SK-N-SH (cell line): Measurements from ENCODE around the gene S100A6. TPM values are rescaled to one million over a fixed set of nuclear protein-coding genes. Genes with fewer than 3 reads are reported as not detected.

Experiments used
- CTCF ChIA-PET: fragments of 300-600, 350-600 bp; formaldehyde crosslinking; extraction: SDS; loops from one replicate; lab custom pipeline; 2021; lab: Yijun Ruan, JAX
- POLR2A ChIA-PET: fragments of 350-600 bp; sonication (Branson Sonifier 250); formaldehyde crosslinking; extraction: SDS; loops from one replicate; lab custom pipeline; 2020; ENCODE audit warnings: antibody characterized with exemption, inconsistent platforms; lab: Yijun Ruan, JAX
- DNase-seq: peaks from one replicate; pipeline ENCODE4 v3.0.0; 2012
- H2AFZ ChIP-seq: fragments of 200-600 bp; sonication (generic); 2 replicates; pipeline ENCODE4 v1.8.1; 2016; ENCODE audit warnings: antibody characterized with exemption, mild to moderate bottlenecking, low read depth
- H3F3A ChIP-seq: fragments of 200-600 bp; sonication (generic); replicated peaks from 2 replicates; pipeline ENCODE3; 2016; ENCODE audit warnings: antibody characterized with exemption, mild to moderate bottlenecking; ENCODE audit not compliant: insufficient read depth
- H3K27ac ChIP-seq, 2 experiments: fragments of 200-500 bp in 1 of 2; fragments of 200-600 bp in 1 of 2; sonication (Bioruptor generic) in 1 of 2; sonication (generic), shearing (Covaris generic) in 1 of 2; 2 replicates each; pipeline versions ENCODE4 v1.5.1 to v1.6.1; 2014 to 2016; ENCODE audit warnings: low read depth in 2 of 2, inconsistent platforms in 1 of 2, low read length in 1 of 2, mild to moderate bottlenecking in 1 of 2, mixed read lengths in 1 of 2
- H3K27me3 ChIP-seq: fragments of 200-600 bp; sonication (generic), shearing (Covaris generic); 2 replicates; pipeline ENCODE4 v1.6.1; 2016; ENCODE audit warnings: mixed run types; ENCODE audit not compliant: insufficient read depth
- H3K36me3 ChIP-seq, 2 experiments: fragments of 200-500 bp in 1 of 2; fragments of 200-600 bp in 1 of 2; sonication (Bioruptor generic) in 1 of 2; sonication (generic) in 1 of 2; replicated peaks in 1 of 2; 2 replicates each; pipeline versions ENCODE3 to v1.5.1; 2014 to 2016; ENCODE audit warnings: low read length in 1 of 2, mild to moderate bottlenecking in 1 of 2; ENCODE audit not compliant: insufficient read depth in 2 of 2, control insufficient read depth in 1 of 2
- H3K4me1 ChIP-seq, 2 experiments: fragments of 200-500 bp in 1 of 2; fragments of 200-600 bp in 1 of 2; sonication (Bioruptor generic) in 1 of 2; sonication (generic), shearing (Covaris generic) in 1 of 2; 2 replicates each; pipeline versions ENCODE4 v1.5.1 to v1.6.1; 2014 to 2016; ENCODE audit warnings: low read depth in 1 of 2, low read length in 1 of 2, mixed run types in 1 of 2; ENCODE audit not compliant: insufficient read depth in 2 of 2, control insufficient read depth in 1 of 2
- H3K4me2 ChIP-seq: fragments of 200-600 bp; sonication (generic), shearing (Covaris generic); 2 replicates; pipeline ENCODE4 v1.6.1; 2017; ENCODE audit warnings: mixed run types
- H3K4me3 ChIP-seq, 2 experiments: fragments of 200-500 bp in 1 of 2; fragments of 200-600 bp in 1 of 2; sonication (Bioruptor generic) in 1 of 2; sonication (generic), shearing (Covaris generic) in 1 of 2; 2 replicates each; pipeline versions ENCODE4 v1.5.1 to v1.8.1; 2014 to 2016; ENCODE audit warnings: low read depth in 2 of 2, inconsistent platforms in 1 of 2, low read length in 1 of 2, mild to moderate bottlenecking in 1 of 2, mixed read lengths in 1 of 2, moderate library complexity in 1 of 2
- H3K79me2 ChIP-seq: fragments of 200-600 bp; sonication (generic); 2 replicates; pipeline ENCODE4 v1.8.1; 2017; ENCODE audit warnings: mild to moderate bottlenecking; ENCODE audit not compliant: insufficient read depth
- H3K9ac ChIP-seq: fragments of 200-600 bp; sonication (generic); 2 replicates; pipeline ENCODE4 v1.6.1; 2017; ENCODE audit warnings: mixed run types
- H3K9me2 ChIP-seq: fragments of 200-600 bp; sonication (generic); 2 replicates; pipeline ENCODE4 v1.6.1; 2017; ENCODE audit warnings: mixed run types
- H3K9me3 ChIP-seq: fragments of 200-600 bp; sonication (generic); 2 replicates; pipeline ENCODE4 v1.6.1; 2017; ENCODE audit warnings: mixed run types, mild to moderate bottlenecking, moderate library complexity
- H4K20me1 ChIP-seq: fragments of 200-600 bp; sonication (generic); 2 replicates; pipeline ENCODE4 v1.6.1; 2017; ENCODE audit warnings: mild to moderate bottlenecking, mixed run types; ENCODE audit not compliant: insufficient read depth
- CHD2 ChIP-seq: fragments of 150-350 bp; IDR thresholded peaks from 2 replicates; pipeline ENCODE4 v1.6.1; 2018; ENCODE audit warnings: low read length; ENCODE audit not compliant: partially characterized antibody
- CTCF ChIP-seq: fragments of 200-600 bp; sonication (generic); IDR thresholded peaks from 2 replicates; pipeline ENCODE4 v1.6.1; 2017; ENCODE audit warnings: antibody characterized with exemption, mild to moderate bottlenecking, moderate library complexity
- EP300 ChIP-seq, 2 experiments: IDR thresholded peaks; 2 replicates each; pipeline versions ENCODE4 v1.4.0 to v1.6.1; 2012; ENCODE audit warnings: borderline replicate concordance in 1 of 2, low read depth in 1 of 2, low read length in 1 of 2
- EZH2phosphoT487 ChIP-seq: fragments of 200-600 bp; sonication (generic); IDR thresholded peaks from 2 replicates; pipeline ENCODE4 v1.6.1; 2017; ENCODE audit warnings: low read depth, mixed run types, mild to moderate bottlenecking, antibody characterized with exemption, moderate library complexity, borderline replicate concordance
- GABPA ChIP-seq: IDR thresholded peaks from 2 replicates; pipeline ENCODE4 v1.4.0; 2012; ENCODE audit warnings: low read depth, mild to moderate bottlenecking
- GATA2 ChIP-seq: sonication (generic); formaldehyde crosslinking; IDR thresholded peaks from 2 replicates; pipeline ENCODE4 v1.5.0; 2020; ENCODE audit warnings: mild to moderate bottlenecking, missing genetic modification reagents
- JUND ChIP-seq: IDR thresholded peaks from 2 replicates; pipeline ENCODE4 v1.4.0; 2012
- MXI1 ChIP-seq: IDR thresholded peaks from 2 replicates; pipeline ENCODE4 v1.6.1; 2012; ENCODE audit warnings: mild to moderate bottlenecking, low read depth, low read length, improper control_type of control experiment
- NFIC ChIP-seq: IDR thresholded peaks from 2 replicates; pipeline ENCODE4 v1.4.0; 2012; ENCODE audit warnings: borderline replicate concordance
- POLR2AphosphoS5 ChIP-seq: IDR thresholded peaks from 2 replicates; pipeline ENCODE4 v1.6.1; 2012; ENCODE audit warnings: low read depth, low read length
- RAD21 ChIP-seq: IDR thresholded peaks from 2 replicates; pipeline ENCODE4 v1.6.1; 2012; ENCODE audit warnings: mild to moderate bottlenecking, low read length
- SIN3A ChIP-seq: IDR thresholded peaks from 2 replicates; pipeline ENCODE4 v1.6.1; 2012; ENCODE audit warnings: low read depth, mild to moderate bottlenecking, low read length, moderate library complexity, borderline replicate concordance
- TAF1 ChIP-seq: IDR thresholded peaks from 2 replicates; pipeline ENCODE4 v1.6.1; 2012; ENCODE audit warnings: low read depth, mild to moderate bottlenecking, low read length, moderate library complexity, borderline replicate concordance
- TCF12 ChIP-seq: IDR thresholded peaks from 2 replicates; pipeline ENCODE4 v1.4.0; 2012
- TEAD4 ChIP-seq: IDR thresholded peaks from 2 replicates; pipeline ENCODE4 v1.4.0; 2012; ENCODE audit warnings: mild to moderate bottlenecking, borderline replicate concordance; ENCODE audit not compliant: insufficient read depth
- WGBS: methylation state at CpG from one replicate; pipeline ENCODE4 v1.1.6; 2017; ENCODE audit warnings: low lambda C conversion rate; 5-methylcytosine and 5-hydroxymethylcytosine counted together
- polyA plus RNA-seq, 3 experiments: library from polyadenylated mRNA; depleted of rRNA; stranded (reverse); fragments of >200 nt; gene quantifications; 2 replicates each; pipeline ENCODE4 v1.2.3, GENCODE V29; 2012
- TF ChIP-seq, protein P1 (sequence below): IDR thresholded peaks from 2 replicates; pipeline ENCODE4 v1.4.0; 2012; ENCODE audit warnings: low read depth, borderline replicate concordance
- TF ChIP-seq, protein P2 (sequence below): IDR thresholded peaks from 2 replicates; pipeline ENCODE4 v1.6.1; 2012; ENCODE audit warnings: mild to moderate bottlenecking, low read depth, low read length, moderate library complexity

The S100A6 gene
- polyA plus RNA-seq, 1 of the 3 experiments (the other 2 are of a cell fraction) = 895 TPM

GRCh38 chr1:153560241-153560640 lies 24.4 kb upstream of the S100A6 start:
- CTCF ChIA-PET = interaction anchor here (0.7 to 7.2 kb wide), 6 partner anchors 9 to 208 kb away, joined by 3 to 81 read pairs (median 10); no protein-coding TSS in a partner anchor
- WGBS = 94% methylated on average over 2 of the region's 2 CpGs

GRCh38 chr1:153557877-153558276 lies 22.1 kb upstream of the S100A6 start:
- 87% methylated on average over 3 of the region's 3 CpGs for WGBS
- H3K9ac ChIP-seq = no peak overlapping the region
- DNase-seq = no peak
- H3K9me2 ChIP-seq = no peaks in the 10 kb centered on the region
- no peaks in the 10 kb centered on the region for H3F3A ChIP-seq
- no peak overlapping the region for H3K27ac ChIP-seq
- ChIA-PET POLR2A (no interaction called here), CTCF (interaction anchor here (1.1 to 5.9 kb wide), 5 partner anchors 11 to 63 kb away, joined by 3 to 26 read pairs (median 5); no protein-coding TSS in a partner anchor)
- no peaks in the 10 kb centered on the region for H3K27me3 ChIP-seq
- H3K9me3 ChIP-seq = no peaks in the 10 kb centered on the region
- H3K4me3 ChIP-seq = no peak overlapping the region
- H3K4me1 ChIP-seq = peaks cover 9 to 16% of the 10 kb centered on the region in 2 experiments; a peak in 2 of 4 replicates
- H4K20me1 ChIP-seq = no peaks in the 10 kb centered on the region
- peaks cover 4% of the 10 kb centered on the region; the same call in 1 of the 2 replicates for H3K79me2 ChIP-seq
- no peak overlapping the region for H3K4me2 ChIP-seq
- no peaks in the 10 kb centered on the region for H3K36me3 ChIP-seq
- H2AFZ ChIP-seq = no peak overlapping the region
- TF ChIP-seq, protein P1, sequence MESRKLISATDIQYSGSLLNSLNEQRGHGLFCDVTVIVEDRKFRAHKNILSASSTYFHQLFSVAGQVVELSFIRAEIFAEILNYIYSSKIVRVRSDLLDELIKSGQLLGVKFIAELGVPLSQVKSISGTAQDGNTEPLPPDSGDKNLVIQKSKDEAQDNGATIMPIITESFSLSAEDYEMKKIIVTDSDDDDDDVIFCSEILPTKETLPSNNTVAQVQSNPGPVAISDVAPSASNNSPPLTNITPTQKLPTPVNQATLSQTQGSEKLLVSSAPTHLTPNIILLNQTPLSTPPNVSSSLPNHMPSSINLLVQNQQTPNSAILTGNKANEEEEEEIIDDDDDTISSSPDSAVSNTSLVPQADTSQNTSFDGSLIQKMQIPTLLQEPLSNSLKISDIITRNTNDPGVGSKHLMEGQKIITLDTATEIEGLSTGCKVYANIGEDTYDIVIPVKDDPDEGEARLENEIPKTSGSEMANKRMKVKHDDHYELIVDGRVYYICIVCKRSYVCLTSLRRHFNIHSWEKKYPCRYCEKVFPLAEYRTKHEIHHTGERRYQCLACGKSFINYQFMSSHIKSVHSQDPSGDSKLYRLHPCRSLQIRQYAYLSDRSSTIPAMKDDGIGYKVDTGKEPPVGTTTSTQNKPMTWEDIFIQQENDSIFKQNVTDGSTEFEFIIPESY = no peak
- TF ChIP-seq, protein P2, sequence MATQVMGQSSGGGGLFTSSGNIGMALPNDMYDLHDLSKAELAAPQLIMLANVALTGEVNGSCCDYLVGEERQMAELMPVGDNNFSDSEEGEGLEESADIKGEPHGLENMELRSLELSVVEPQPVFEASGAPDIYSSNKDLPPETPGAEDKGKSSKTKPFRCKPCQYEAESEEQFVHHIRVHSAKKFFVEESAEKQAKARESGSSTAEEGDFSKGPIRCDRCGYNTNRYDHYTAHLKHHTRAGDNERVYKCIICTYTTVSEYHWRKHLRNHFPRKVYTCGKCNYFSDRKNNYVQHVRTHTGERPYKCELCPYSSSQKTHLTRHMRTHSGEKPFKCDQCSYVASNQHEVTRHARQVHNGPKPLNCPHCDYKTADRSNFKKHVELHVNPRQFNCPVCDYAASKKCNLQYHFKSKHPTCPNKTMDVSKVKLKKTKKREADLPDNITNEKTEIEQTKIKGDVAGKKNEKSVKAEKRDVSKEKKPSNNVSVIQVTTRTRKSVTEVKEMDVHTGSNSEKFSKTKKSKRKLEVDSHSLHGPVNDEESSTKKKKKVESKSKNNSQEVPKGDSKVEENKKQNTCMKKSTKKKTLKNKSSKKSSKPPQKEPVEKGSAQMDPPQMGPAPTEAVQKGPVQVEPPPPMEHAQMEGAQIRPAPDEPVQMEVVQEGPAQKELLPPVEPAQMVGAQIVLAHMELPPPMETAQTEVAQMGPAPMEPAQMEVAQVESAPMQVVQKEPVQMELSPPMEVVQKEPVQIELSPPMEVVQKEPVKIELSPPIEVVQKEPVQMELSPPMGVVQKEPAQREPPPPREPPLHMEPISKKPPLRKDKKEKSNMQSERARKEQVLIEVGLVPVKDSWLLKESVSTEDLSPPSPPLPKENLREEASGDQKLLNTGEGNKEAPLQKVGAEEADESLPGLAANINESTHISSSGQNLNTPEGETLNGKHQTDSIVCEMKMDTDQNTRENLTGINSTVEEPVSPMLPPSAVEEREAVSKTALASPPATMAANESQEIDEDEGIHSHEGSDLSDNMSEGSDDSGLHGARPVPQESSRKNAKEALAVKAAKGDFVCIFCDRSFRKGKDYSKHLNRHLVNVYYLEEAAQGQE = no peak
- TF ChIP-seq GABPA = no peak
- no peak for TF ChIP-seq GATA2
- TF ChIP-seq JUND = no peak
- TF ChIP-seq EP300 (IDR thresholded peaks at IDR 0.05; ENCODE audit: borderline replicate concordance in 1 of 2, low read depth in 1 of 2, low read length in 1 of 2) = no peak
- no peak for TF ChIP-seq EZH2phosphoT487
- no peak for TF ChIP-seq CHD2
- TF ChIP-seq RAD21 = no peak
- TF ChIP-seq MXI1 = no peak
- no peak for TF ChIP-seq NFIC
- no peak for TF ChIP-seq CTCF
- no peak for TF ChIP-seq TEAD4

More at GRCh38 chr1:153560241-153560640, 24.4 kb upstream of the S100A6 start:
- Histone ChIP-seq H3K4me2 (no peak overlapping the region), H3F3A (no peaks in the 10 kb centered on the region), H4K20me1 (no peaks in the 10 kb centered on the region), H3K9me3 (no peaks in the 10 kb centered on the region), H3K27ac (no peak overlapping the region), H3K36me3 (no peaks in the 10 kb centered on the region), H3K9me2 (no peaks in the 10 kb centered on the region), H3K79me2 (peaks cover 23% of the 10 kb centered on the region), H3K4me1 (peaks cover 3 to 15% of the 10 kb centered on the region in 2 experiments; a peak in 3 of 4 replicates), H3K9ac (no peak overlapping the region), H3K27me3 (no peaks in the 10 kb centered on the region), H3K4me3 (no peak overlapping the region), H2AFZ (no peak overlapping the region)
- TF ChIP-seq EP300 (IDR thresholded peaks at IDR 0.05; ENCODE audit: borderline replicate concordance in 1 of 2, low read depth in 1 of 2, low read length in 1 of 2) (no peak), JUND (no peak), SIN3A (no peak), TCF12 (no peak), TAF1 (no peak), GABPA (no peak), POLR2AphosphoS5 (no peak)
- TF ChIP-seq, protein P1 = no peak
- POLR2A ChIA-PET = interaction anchor here (1.5 kb wide), 1 partner anchor 24 kb away, joined by 5 read pairs; the partner anchor contains the start of gene S100A6
- DNase-seq = no peak
